HepG2 (cell line): Measurements from ENCODE around the gene TBC1D1. TPM values are rescaled to one million over a fixed set of nuclear protein-coding genes. Genes with fewer than 3 reads are reported as not detected.

Source experiments
- CEBPG ChIP-seq: IDR thresholded peaks from 2 replicates; pipeline ENCODE4 v1.6.1; 2016
- CENPT ChIP-seq: sonication (generic); formaldehyde crosslinking; IDR thresholded peaks from 2 replicates; pipeline ENCODE4 v1.8.0; 2022; ENCODE audit warnings: low read depth, mild to moderate bottlenecking, moderate library complexity, missing genetic modification reagents
- DPF2 ChIP-seq: sonication (generic); formaldehyde crosslinking; IDR thresholded peaks from 2 replicates; pipeline ENCODE4 v1.4.0; 2020; ENCODE audit warnings: mild to moderate bottlenecking, low read depth, missing genetic modification reagents, borderline replicate concordance
- DZIP1 ChIP-seq: sonication (generic); formaldehyde crosslinking; IDR thresholded peaks from 2 replicates; pipeline ENCODE4 v1.5.0; 2020; ENCODE audit warnings: mild to moderate bottlenecking, missing genetic modification reagents
- HOXA5 ChIP-seq: sonication (generic); formaldehyde crosslinking; IDR thresholded peaks from 2 replicates; pipeline ENCODE4 v1.4.0; 2020; ENCODE audit warnings: missing genetic modification reagents
- IKZF4 ChIP-seq: sonication (generic); formaldehyde crosslinking; IDR thresholded peaks from 2 replicates; pipeline ENCODE4 v1.5.1; 2020; ENCODE audit warnings: borderline replicate concordance, mild to moderate bottlenecking, low read depth, missing genetic modification reagents; ENCODE audit errors: not compliant biosample characterization
- MBD4 ChIP-seq: IDR thresholded peaks from 2 replicates; pipeline ENCODE4 v1.6.1; 2012; ENCODE audit warnings: low read length, inconsistent platforms, borderline replicate concordance
- MZF1 ChIP-seq: sonication (generic); formaldehyde crosslinking; IDR thresholded peaks from 2 replicates; pipeline ENCODE4 v1.8.1; 2023; ENCODE audit warnings: mild to moderate bottlenecking, missing genetic modification reagents, borderline replicate concordance
- NAIF1 ChIP-seq: sonication (generic); formaldehyde crosslinking; IDR thresholded peaks from 2 replicates; pipeline ENCODE4 v1.5.0; 2020; ENCODE audit warnings: mild to moderate bottlenecking, missing genetic modification reagents, borderline replicate concordance
- NR1H2 ChIP-seq: sonication (generic); formaldehyde crosslinking; IDR thresholded peaks from 2 replicates; pipeline ENCODE4 v1.8.1; 2022; ENCODE audit warnings: low read depth, missing genetic modification reagents, borderline replicate concordance
- NR2F1 ChIP-seq, 2 experiments: fragments of 450-650 bp in 1 of 2; formaldehyde crosslinking in 1 of 2; IDR thresholded peaks; 2 replicates each; pipeline versions ENCODE4 v1.5.0 to v1.6.1; 2016 to 2020; ENCODE audit warnings: mild to moderate bottlenecking in 1 of 2, missing compliant biosample characterization in 1 of 2, missing genetic modification reagents in 1 of 2, moderate library complexity in 1 of 2
- PAXIP1 ChIP-seq: sonication (generic); formaldehyde crosslinking; conservative IDR thresholded peaks from 2 replicates; pipeline ENCODE4 v1.4.0; 2020; ENCODE audit warnings: mild to moderate bottlenecking, missing genetic modification reagents, moderate library complexity
- PCBP2 ChIP-seq: fragments of 200-400 bp; formaldehyde crosslinking; optimal IDR thresholded peaks from 2 replicates; pipeline ENCODE3; 2018; ENCODE audit warnings: low read length, low read depth; ENCODE audit not compliant: poor library complexity, severe bottlenecking
- SOX6 ChIP-seq, 2 experiments: fragments of 450-650 bp in 1 of 2; sonication (generic) in 1 of 2; formaldehyde crosslinking in 1 of 2; IDR thresholded peaks; 2 replicates each; pipeline versions ENCODE4 v1.4.0 to v1.6.1; 2017 to 2020; ENCODE audit warnings: antibody characterized with exemption in 1 of 2, mild to moderate bottlenecking in 1 of 2, missing genetic modification reagents in 1 of 2
- TARDBP ChIP-seq: sonication (generic); formaldehyde crosslinking; IDR thresholded peaks from 2 replicates; pipeline ENCODE4 v1.8.0; 2022; ENCODE audit warnings: mild to moderate bottlenecking, missing genetic modification reagents
- UBTF ChIP-seq: sonication (generic); formaldehyde crosslinking; IDR thresholded peaks from 2 replicates; pipeline ENCODE4 v1.4.0; 2020; ENCODE audit warnings: mild to moderate bottlenecking, missing genetic modification reagents
- WIZ ChIP-seq: sonication (generic); formaldehyde crosslinking; IDR thresholded peaks from 2 replicates; pipeline ENCODE4 v1.5.1; 2020; ENCODE audit warnings: mild to moderate bottlenecking, missing genetic modification reagents
- ZFP36 ChIP-seq: fragments of 150-350 bp; IDR thresholded peaks from 2 replicates; pipeline ENCODE4 v1.6.1; 2018; ENCODE audit warnings: borderline replicate concordance, low read length, low read depth; ENCODE audit not compliant: partially characterized antibody
- ZNF180 ChIP-seq: sonication (generic); formaldehyde crosslinking; IDR thresholded peaks from 2 replicates; pipeline ENCODE4 v1.4.0; 2020; ENCODE audit warnings: low read depth, missing genetic modification reagents, borderline replicate concordance
- ZNF333 ChIP-seq: sonication (generic); formaldehyde crosslinking; IDR thresholded peaks from 2 replicates; pipeline ENCODE4 v1.4.0; 2020; ENCODE audit warnings: mild to moderate bottlenecking, missing genetic modification reagents, borderline replicate concordance
- ZNF549 ChIP-seq: sonication (generic); formaldehyde crosslinking; IDR thresholded peaks from 2 replicates; pipeline ENCODE4 v1.5.0; 2020; ENCODE audit warnings: missing genetic modification reagents
- ZNF781 ChIP-seq: sonication (generic); formaldehyde crosslinking; IDR thresholded peaks from 2 replicates; pipeline ENCODE4 v1.5.1; 2020; ENCODE audit warnings: borderline replicate concordance, mild to moderate bottlenecking, missing genetic modification reagents; ENCODE audit errors: not compliant biosample characterization
- polyA plus RNA-seq, 8 experiments: library from polyadenylated mRNA; depleted of rRNA in 3 of 8; stranded (reverse) in 7 of 8; unstranded in 1 of 8; fragments of >200 nt; fragmentation: Illumina TruSeq in 4 of 8; extraction: Trizol in 4 of 8; gene quantifications; 2 replicates each; pipeline versions ENCODE4 v1.2.1 to v1.2.3, GENCODE V29; 2011 to 2016; ENCODE audit warnings: low read depth in 4 of 8, missing spikeins in 1 of 8, mixed read lengths in 1 of 8; ENCODE audit not compliant: insufficient read depth in 1 of 8
- total RNA-seq, 5 experiments: library from RNA; depleted of rRNA; stranded (reverse); fragments of >200 nt; fragmentation: Illumina TruSeq; extraction: Trizol; gene quantifications; 2 replicates each; pipeline ENCODE4 v1.2.3, GENCODE V29; 2016; ENCODE audit warnings: low read depth in 1 of 5

TBC1D1 gene
- total and polyA plus RNA-seq, 2 of the 13 experiments (the other 11 are each of a cell fraction or from before 2014, with no cell fraction given): 37.3 to 62.8 TPM

GRCh38 chr4:38109896-38110295 is 219.0 kb downstream of the TBC1D1 start (continued):
- TF ChIP-seq PAXIP1 (CRISPR knock-in tag): peak; percentile 71
- TF ChIP-seq CEBPG (CRISPR knock-in tag): peak; percentile 46; the same call in 1 of the 2 replicates
- no peak for TF ChIP-seq MZF1 (CRISPR knock-in tag)
- TF ChIP-seq NR1H2: no peak
- no peak for TF ChIP-seq ZNF180 (CRISPR knock-in tag)
- no peak for TF ChIP-seq ZNF781 (CRISPR knock-in tag)
- TF ChIP-seq IKZF4 (CRISPR knock-in tag): no peak
- TF ChIP-seq NAIF1 (CRISPR knock-in tag): no peak
- no peak for TF ChIP-seq ZFP36
- TF ChIP-seq UBTF: no peak
- no peak for TF ChIP-seq ZNF333 (CRISPR knock-in tag)
- no peak for TF ChIP-seq SOX6 (IDR thresholded peaks at IDR 0.05)
- TF ChIP-seq SOX6 (CRISPR knock-in tag; IDR thresholded peaks at IDR 0.05): peak; percentile 66
- TF ChIP-seq HOXA5 (CRISPR knock-in tag): no peak
- no peak for TF ChIP-seq CENPT
- TF ChIP-seq DZIP1 (CRISPR knock-in tag): no peak
- TF ChIP-seq PCBP2: no peak
- TF ChIP-seq MBD4: no peak
- no peak for TF ChIP-seq ZNF549 (CRISPR knock-in tag)
- TF ChIP-seq WIZ (CRISPR knock-in tag): no peak
- TF ChIP-seq DPF2 (CRISPR knock-in tag): no peak
- peak; percentile 42; the same call in 1 of the 2 replicates for TF ChIP-seq TARDBP (CRISPR knock-in tag)
- TF ChIP-seq NR2F1 (CRISPR knock-in tag; IDR thresholded peaks at IDR 0.05): peak; percentile 72 to 78; a peak in 3 of 4 replicates
